K562 (cell line): ENCODE measurements around the gene CFAP221. TPM values are rescaled to one million over a fixed set of nuclear protein-coding genes. Genes with fewer than 3 reads are reported as not detected.

Experiments used
- ATAC-seq: fragments of 200-7000 bp; cut with Tn5 transposase; 3 replicates; pipeline ENCODE4 v1.9.1; 2020; ENCODE audit warnings: moderate library complexity
- BruUV-seq: library from RNA; stranded (reverse); fragments of 400-500 nt; replicated peaks from 2 replicates; lab custom pipeline; 2021; lab: Mats Ljungman, UMichigan
- CTCF ChIA-PET: fragments of 300-600 bp; formaldehyde crosslinking; extraction: SDS; loops from one replicate; lab custom pipeline; 2021; ENCODE audit warnings: low intra/inter-chr PET ratio; lab: Yijun Ruan, JAX
- POLR2A ChIA-PET: fragments of 300-600, 350-650 bp; sonication (Branson Sonifier 250); formaldehyde crosslinking; extraction: SDS; loops from one replicate; lab custom pipeline; 2021; ENCODE audit warnings: antibody characterized with exemption, inconsistent platforms; lab: Yijun Ruan, JAX
- DNase-seq, 4 experiments: peaks; one replicate each; pipeline versions ENCODE4 v3.0.0 to v3.0.0-alpha.2; 2011 to 2018; ENCODE audit warnings: low spot score in 3 of 4, mixed read lengths in 3 of 4; ENCODE audit errors: extremely low read depth in 1 of 4
- FAIRE-seq: peaks from 2 replicates; lab custom pipeline; 2011; peaks lifted over from hg19 to GRCh38; lab: Jason Lieb, UNC
- H2AFZ ChIP-seq: 2 replicates; pipeline ENCODE4 v1.6.0; 2011; ENCODE audit warnings: low read depth, low read length, control low read depth, inconsistent platforms
- H3K27ac ChIP-seq: fragments of 200-600 bp; 3 replicates; pipeline ENCODE4 v1.8.0; 2011; ENCODE audit warnings: low read depth, mild to moderate bottlenecking, control low read depth, inconsistent platforms, low read length, moderate library complexity, mixed read lengths; ENCODE audit errors: extremely low read depth
- H3K27me3 ChIP-seq, 2 experiments: fragments of 300-600 bp in 1 of 2; 2 replicates in 1 of 2; 3 replicates in 1 of 2; pipeline versions ENCODE4 v1.6.0 to v1.8.0; 2011; ENCODE audit warnings: inconsistent platforms in 2 of 2, low read length in 2 of 2, mild to moderate bottlenecking in 1 of 2, mixed read lengths in 1 of 2, moderate library complexity in 1 of 2; ENCODE audit not compliant: control insufficient read depth in 2 of 2, insufficient read depth in 2 of 2
- H3K36me3 ChIP-seq: fragments of 300-600 bp; 3 replicates; pipeline ENCODE4 v1.8.0; 2011; ENCODE audit warnings: mild to moderate bottlenecking, low read length, inconsistent platforms; ENCODE audit not compliant: control insufficient read depth, insufficient read depth
- H3K4me1 ChIP-seq, 2 experiments: fragments of 200-600 bp in 1 of 2; replicated peaks in 1 of 2; 2 replicates in 1 of 2; 3 replicates in 1 of 2; pipeline versions ENCODE4 v1.5.1 to v1.8.0; 2011; ENCODE audit warnings: inconsistent platforms in 2 of 2, low read length in 2 of 2, mild to moderate bottlenecking in 1 of 2, mixed read lengths in 1 of 2, moderate library complexity in 1 of 2; ENCODE audit not compliant: control insufficient read depth in 2 of 2, insufficient read depth in 2 of 2
- H3K4me2 ChIP-seq: 2 replicates; pipeline ENCODE4 v1.6.1; 2011; ENCODE audit warnings: low read length, control low read depth, inconsistent platforms, mixed read lengths; ENCODE audit not compliant: insufficient read depth
- H3K4me3 ChIP-seq: fragments of 200-600 bp; sonication (generic), shearing (Covaris generic); 2 replicates; pipeline ENCODE4 v1.5.1; 2016; ENCODE audit warnings: control low read depth, inconsistent platforms
- H3K79me2 ChIP-seq: fragments of 200-600 bp; 3 replicates; pipeline ENCODE4 v1.8.0; 2011; ENCODE audit warnings: low read length, inconsistent platforms; ENCODE audit not compliant: control insufficient read depth, insufficient read depth
- H3K9ac ChIP-seq, 2 experiments: 2 replicates each; pipeline versions ENCODE4 v1.6.0 to v1.6.1; 2011; ENCODE audit warnings: low read depth in 2 of 2, low read length in 2 of 2, control low read depth in 1 of 2, inconsistent platforms in 1 of 2, mild to moderate bottlenecking in 1 of 2, mixed read lengths in 1 of 2; ENCODE audit not compliant: insufficient read depth in 1 of 2
- H3K9me1 ChIP-seq: one replicate; pipeline ENCODE4 v1.6.0; 2011; ENCODE audit warnings: inconsistent platforms, mild to moderate bottlenecking, low read length, moderate library complexity; ENCODE audit not compliant: control insufficient read depth, insufficient read depth
- H3K9me3 ChIP-seq: replicated peaks from 2 replicates; pipeline ENCODE4 v1.5.1; 2011; ENCODE audit warnings: low read depth, low read length, inconsistent platforms; ENCODE audit not compliant: control insufficient read depth, insufficient read depth
- H4K20me1 ChIP-seq: replicated peaks from 2 replicates; pipeline ENCODE4 v1.6.1; 2011; ENCODE audit warnings: low read length, inconsistent platforms, mixed read lengths; ENCODE audit not compliant: control insufficient read depth, insufficient read depth
- HDAC6 ChIP-seq: IDR thresholded peaks from 2 replicates; pipeline ENCODE4 v1.6.1; 2012; ENCODE audit warnings: low read depth, mild to moderate bottlenecking, control low read depth, inconsistent platforms, low read length, moderate library complexity
- KLF10 ChIP-seq: fragments of 250-450 bp; sonication (Bioruptor Pico); IDR thresholded peaks from 2 replicates; pipeline ENCODE4 v1.6.1; 2021; ENCODE audit warnings: matching md5 sums
- L3MBTL2 ChIP-seq: fragments of 450-650 bp; IDR thresholded peaks from 2 replicates; pipeline ENCODE4 v1.6.1; 2016; ENCODE audit warnings: mild to moderate bottlenecking, moderate library complexity
- MTA3 ChIP-seq: fragments of 450-650 bp; formaldehyde crosslinking; IDR thresholded peaks from 2 replicates; pipeline ENCODE4 v1.6.1; 2017; ENCODE audit warnings: mild to moderate bottlenecking, borderline replicate concordance
- NFRKB ChIP-seq: fragments of 450-650 bp; IDR thresholded peaks from 2 replicates; pipeline ENCODE4 v1.6.1; 2016; ENCODE audit warnings: low read depth
- POLR2A ChIP-seq: fragments of 450-650 bp; conservative IDR thresholded peaks from 2 replicates; pipeline ENCODE4 v1.6.1; 2016
- POLR2B ChIP-seq: fragments of 450-650 bp; IDR thresholded peaks from 2 replicates; pipeline ENCODE4 v1.6.1; 2018; ENCODE audit warnings: low read depth; ENCODE audit not compliant: partially characterized antibody
- RBFOX2 ChIP-seq: fragments of 200-400 bp; formaldehyde crosslinking; IDR thresholded peaks from 2 replicates; pipeline ENCODE4 v1.6.1; 2017; ENCODE audit warnings: low read depth, mild to moderate bottlenecking, low read length, moderate library complexity
- ZNF184 ChIP-seq: sonication (generic); formaldehyde crosslinking; IDR thresholded peaks from 2 replicates; pipeline ENCODE4 v1.5.0; 2020; ENCODE audit warnings: missing genetic modification reagents
- ZNF224 ChIP-seq: sonication (generic); formaldehyde crosslinking; IDR thresholded peaks from 2 replicates; pipeline ENCODE4 v1.8.0; 2022; ENCODE audit warnings: mild to moderate bottlenecking, missing genetic modification reagents
- WGBS: fragments of 100-300 bp; shearing (Covaris generic); methylation state at CpG from one replicate; pipeline ENCODE4 v1.1.6; 2016; ENCODE audit warnings: low coverage, mixed read lengths; ENCODE audit not compliant: insufficient coverage; ENCODE audit errors: missing lambda C conversion rate; 5-methylcytosine and 5-hydroxymethylcytosine counted together
- in situ Hi-C: fragments of 300-500 bp; cut with MboI; formaldehyde crosslinking; loops from 4 replicates; pipeline ENCODE4 v1.15.0; 2018; ENCODE audit warnings: inconsistent platforms, mixed read lengths
- intact Hi-C: fragments of 100-400 bp; cut with micrococcal nuclease; formaldehyde crosslinking; loops from 2 replicates; pipeline ENCODE4 v1.14.2; 2022
- polyA plus RNA-seq, 8 experiments: library from polyadenylated mRNA; depleted of rRNA in 4 of 8; stranded (reverse) in 5 of 8; unstranded in 3 of 8; fragments of >200 nt; fragmentation: Nextera tagmentation in 2 of 8; fragmentation: Illumina TruSeq in 1 of 8; extraction: Ambion mirVana in 2 of 8; extraction: Trizol in 1 of 8; gene quantifications; 2 replicates each; pipeline versions ENCODE4 v1.2.1 to v1.2.3, GENCODE V29; 2011 to 2014; ENCODE audit warnings: inconsistent platforms in 1 of 8, missing spikeins in 1 of 8
- total RNA-seq, 7 experiments: library from RNA; depleted of rRNA in 6 of 7; stranded (reverse); fragments of >200 nt in 6 of 7; fragmentation: Illumina TruSeq in 2 of 7; extraction: Trizol in 2 of 7; gene quantifications; 2 replicates each; pipeline versions ENCODE4 v1.2.1 to v1.2.3, GENCODE V29; 2011 to 2021; ENCODE audit warnings: low replicate concordance in 1 of 7

The CFAP221 gene
- total and polyA plus RNA-seq, 9 of the 15 experiments (the other 6 are each of a cell fraction or from before 2014, with no cell fraction given): 0.09 to 1.4 (median 0.65) TPM

DNA sequence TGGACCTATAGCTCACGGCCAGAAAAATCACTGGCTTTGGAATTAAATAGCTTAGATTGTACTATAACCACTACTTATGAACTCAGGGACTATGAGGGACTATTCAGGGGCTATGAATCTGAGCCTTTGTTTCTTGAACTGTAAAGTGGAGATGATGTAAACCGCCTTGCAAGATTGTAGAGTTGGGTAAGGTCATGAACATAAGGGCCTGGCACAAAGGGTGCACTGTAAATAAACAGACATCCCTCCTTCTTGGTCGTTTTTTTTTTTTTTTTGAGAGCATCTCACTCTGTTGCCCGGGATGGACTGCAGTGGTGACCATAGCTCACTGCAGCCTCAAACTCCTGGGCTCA lies 137.6 kb downstream of the CFAP221 start:
- Histone ChIP-seq H3K4me1 (peaks cover 0 to 29% of the 10 kb centered on the region in 2 experiments; a peak in 3 of 5 replicates), H3K4me2 (no peak overlapping the region), H3K4me3 (no peak overlapping the region), H3K79me2 (peaks cover 21% of the 10 kb centered on the region), H3K27me3 (no peaks in the 10 kb centered on the region), H3K27ac (no peak overlapping the region), H3K9ac (no peak overlapping the region), H4K20me1 (peaks cover 7% of the 10 kb centered on the region; the same call in 1 of the 2 replicates), H3K9me1 (peaks cover 3% of the 10 kb centered on the region), H2AFZ (no peak overlapping the region), H3K9me3 (no peaks in the 10 kb centered on the region), H3K36me3 (peaks cover 23% of the 10 kb centered on the region; the same call in 1 of the 3 replicates)
- intact Hi-C loops (no loop called here), in situ Hi-C loops (no loop called here)
- WGBS: 41% methylated on average over 2 of the region's 4 CpGs
- no peak for ATAC-seq
- BruUV-seq: no TSS peak
- no peak for DNase-seq
- CTCF ChIA-PET: no interaction called here
- no peak for FAIRE-seq
- POLR2A ChIA-PET: interaction anchor here (0.6 to 0.8 kb wide), 2 partner anchors 9 to 1324 kb away, joined by 3 to 4 read pairs; no protein-coding TSS in a partner anchor
- TF ChIP-seq KLF10 (CRISPR knock-in tag): no peak
- TF ChIP-seq HDAC6: no peak
- TF ChIP-seq ZNF224 (CRISPR knock-in tag): no peak

- H3K9me3 ChIP-seq: no peaks in the 10 kb centered on the region
- no peak for FAIRE-seq
- ATAC-seq: no peak
- no peaks in the 10 kb centered on the region for H3K27me3 ChIP-seq
- H4K20me1 ChIP-seq: peaks cover 7% of the 10 kb centered on the region; the same call in 1 of the 2 replicates
- BruUV-seq: no TSS peak
- TF ChIP-seq RBFOX2 (peak; percentile 36; the same call in 1 of the 2 replicates), L3MBTL2 (no peak), POLR2A (0 out of 2 replicates have a peak, but pooled peaks have one; percentile 20), NFRKB (no peak), ZNF184 (CRISPR knock-in tag) (no peak), MTA3 (no peak), POLR2B (peak; percentile 20)
- H3K4me3 ChIP-seq: no peak overlapping the region
- POLR2A ChIA-PET: interaction anchor here (0.6 kb wide), 2 partner anchors 165 to 1324 kb away, joined by 3 read pairs; no protein-coding TSS in a partner anchor
- WGBS: 89% methylated on average over 8 of the region's 8 CpGs
- peaks cover 21% of the 10 kb centered on the region for H3K79me2 ChIP-seq
- CTCF ChIA-PET: no interaction called here
- H3K9me1 ChIP-seq: peaks cover 3% of the 10 kb centered on the region
- no peak overlapping the region; a peak in 1 of 4 replicates for H3K9ac ChIP-seq
- no peak for DNase-seq
- peaks cover 0 to 29% of the 10 kb centered on the region in 2 experiments; a peak in 3 of 5 replicates for H3K4me1 ChIP-seq
- in situ Hi-C loops: no loop called here
- no peak overlapping the region; the same call in 2 of the 3 replicates for H3K27ac ChIP-seq
- no peak overlapping the region for H2AFZ ChIP-seq
- H3K36me3 ChIP-seq: peaks cover 25% of the 10 kb centered on the region; the same call in 1 of the 3 replicates
- intact Hi-C loops: no loop called here
- no peak overlapping the region for H3K4me2 ChIP-seq
These were observed 138.3 kb downstream of the CFAP221 start for GRCh38 chr2:119682578-119682977.
